ENCODE data around the gene RALA. TPM values are rescaled to one million over a fixed set of nuclear protein-coding genes. Genes with fewer than 3 reads are reported as not detected.
"Not testable (repeated sequence)": the region's sequence is repeated elsewhere in the genome, so short reads cannot be mapped to it uniquely, and the experiment has no call there.

The RALA gene
- total RNA-seq, 1 experiment from 2014 or later, result 19.2 TPM

GRCh38 chr7:39645482-39646407, 22.4 kb downstream of the RALA start:
- no peak for DNase-seq (ENCODE audit: low read depth)

DNA sequence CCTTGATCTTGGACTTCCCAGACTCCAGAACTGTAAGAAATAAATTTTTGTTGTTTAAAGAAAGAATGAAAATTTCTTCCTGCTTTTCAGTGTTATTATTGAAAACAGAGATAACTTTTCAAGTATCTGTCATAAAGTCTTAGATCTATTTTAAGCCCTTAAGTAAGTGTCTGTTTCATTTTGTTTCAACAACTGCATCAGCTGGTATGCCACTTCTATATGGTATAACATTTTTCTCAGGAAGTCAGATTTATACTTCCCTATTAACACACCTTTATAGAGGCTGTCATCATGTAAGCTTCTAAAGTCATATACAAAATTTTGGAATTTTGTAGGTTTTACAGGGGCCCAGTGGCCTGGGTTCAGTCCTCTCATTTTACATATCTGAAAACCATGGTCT, 24.4 kb downstream of the RALA start:
- DNase-seq (ENCODE audit: low read depth), result no peak

DNA sequence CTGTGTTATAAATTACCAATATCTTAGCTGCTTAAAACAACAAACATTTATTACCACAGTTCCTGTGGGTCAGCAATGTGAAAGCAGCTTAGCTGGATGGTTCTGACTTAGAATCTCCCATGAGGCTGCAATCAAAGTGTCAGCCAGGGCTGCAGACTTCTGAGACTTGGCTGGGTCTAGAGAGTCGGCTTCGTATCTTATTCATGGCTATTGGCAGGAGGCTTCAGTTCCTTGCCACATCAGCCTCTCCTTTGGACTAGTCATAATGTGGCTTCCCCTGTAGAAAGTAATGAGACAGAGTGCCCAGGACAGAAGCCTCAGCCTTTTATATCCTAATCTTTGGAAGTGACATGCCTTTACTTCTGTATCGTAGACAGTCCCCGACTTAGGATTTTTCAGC, 27.3 kb downstream of the RALA start:
- peak; percentile 55 for DNase-seq (ENCODE audit: low read depth)

DNA sequence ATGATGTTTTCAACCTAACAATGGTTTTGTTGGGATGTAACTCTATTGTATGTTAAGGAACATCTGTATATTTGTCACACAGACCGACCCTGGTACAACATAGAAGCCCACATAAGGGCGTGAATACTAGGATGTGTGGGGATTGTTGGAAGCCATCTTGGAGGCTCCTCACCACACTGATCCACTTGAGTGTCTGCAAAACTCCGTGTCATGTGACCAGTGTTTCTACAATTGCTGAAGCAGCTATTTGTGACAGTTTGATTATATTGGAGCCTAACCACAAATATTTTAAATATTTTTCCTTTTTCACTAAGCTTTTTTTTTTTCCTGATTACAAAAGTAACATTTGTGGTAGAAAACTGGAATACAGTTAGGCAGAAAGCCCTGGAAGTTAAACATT, 27.9 kb downstream of the RALA start:
- peak; percentile 35 for DNase-seq (ENCODE audit: low read depth)

GRCh38 chr7:39656415-39656814, 33.0 kb downstream of the RALA start:
- DNase-seq (ENCODE audit: low read depth), result no peak

- DNase-seq (ENCODE audit: low read depth), result no peak
These were observed 36.1 kb downstream of the RALA start for GRCh38 chr7:39659356-39660013.

DNA sequence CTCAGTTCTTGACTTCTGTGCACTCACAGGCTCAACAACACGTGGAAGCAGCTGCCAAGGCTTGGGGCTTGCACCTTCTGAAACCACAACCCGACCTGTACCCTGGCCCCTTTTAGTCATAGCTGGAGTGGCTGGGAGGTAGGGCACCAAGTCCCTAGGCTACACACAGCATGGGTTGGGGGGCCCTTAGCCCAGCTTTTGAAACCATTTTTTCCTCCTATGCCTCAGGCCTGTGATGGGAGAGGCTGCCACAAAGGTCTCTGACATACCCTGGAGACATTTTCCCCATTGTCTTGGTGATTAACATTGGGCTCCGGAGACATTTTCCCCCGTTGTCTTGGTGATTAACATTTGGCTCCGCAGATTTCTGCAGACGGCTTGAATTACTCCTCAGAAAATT, 38.6 kb downstream of the RALA start:
- DNase-seq (ENCODE audit: low read depth), result no peak

DNA sequence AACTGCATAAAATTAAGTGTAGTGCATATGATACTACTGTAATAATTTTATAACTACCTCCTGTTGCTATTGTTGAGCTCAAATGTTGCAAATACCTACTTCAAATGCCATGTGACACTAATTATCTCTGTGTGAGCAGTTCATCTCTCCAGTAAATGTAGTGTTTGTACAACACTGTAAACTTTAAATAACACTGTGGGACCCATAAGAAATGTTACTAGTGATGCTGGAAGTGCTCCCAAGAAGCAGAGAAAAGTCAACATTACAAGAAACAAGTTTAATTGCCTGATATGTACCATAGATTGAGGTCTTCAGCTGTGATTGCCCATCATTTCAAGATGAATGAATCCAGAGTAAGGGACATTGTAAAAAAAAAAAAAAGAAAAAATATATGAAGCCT, 39.9 kb downstream of the RALA start:
- DNase-seq (ENCODE audit: low read depth), result no peak

GRCh38 chr7:39664057-39664456, 40.7 kb downstream of the RALA start:
- DNase-seq (ENCODE audit: low read depth), result no peak

GRCh38 chr7:39664585-39664984, 41.2 kb downstream of the RALA start:
- DNase-seq (ENCODE audit: low read depth), result no peak

GRCh38 chr7:39666562-39666961, 43.2 kb downstream of the RALA start:
- no peak for DNase-seq (ENCODE audit: low read depth)

GRCh38 chr7:39667341-39667923, 44.1 kb downstream of the RALA start:
- no peak for DNase-seq (ENCODE audit: low read depth)

DNA sequence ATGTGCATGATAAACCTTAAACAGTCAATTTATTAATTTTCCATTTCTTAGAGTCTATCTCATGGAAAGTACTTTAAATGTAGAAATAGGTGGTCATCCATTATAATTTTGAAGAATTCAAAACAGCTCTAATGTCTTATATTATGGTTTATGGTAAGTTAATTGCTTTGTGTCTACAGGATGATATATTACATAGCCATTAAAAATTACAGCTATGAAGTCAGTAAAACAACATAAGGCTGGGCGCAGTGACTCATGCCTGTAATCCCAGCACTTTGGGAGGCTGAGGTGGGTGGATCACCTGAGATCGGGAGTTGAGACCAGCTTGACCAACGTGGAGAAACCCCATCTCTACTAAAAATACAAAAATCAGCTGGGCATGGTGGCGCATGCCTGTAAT, 44.9 kb downstream of the RALA start:
- not testable (repeated sequence) for DNase-seq (ENCODE audit: low read depth)

DNA sequence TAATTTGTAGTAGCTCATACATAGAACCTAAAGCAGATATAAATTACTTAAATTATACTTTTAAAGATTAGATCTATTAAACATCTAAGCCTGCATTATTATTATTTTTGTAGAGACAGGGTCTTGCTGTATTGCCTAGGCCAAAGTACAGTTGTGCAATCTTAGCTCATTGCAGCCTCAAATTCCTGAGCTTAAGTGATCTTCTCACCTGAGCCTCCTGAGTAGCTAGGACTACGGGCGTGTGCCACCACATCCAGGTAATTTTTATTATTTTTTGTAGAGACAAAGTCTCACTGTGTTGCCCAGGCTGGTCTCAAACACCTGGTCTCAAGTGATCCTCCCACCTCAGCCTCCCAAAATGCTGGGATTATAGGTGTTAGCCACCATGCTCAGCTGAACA, 46.7 kb downstream of the RALA start:
- no peak for DNase-seq (ENCODE audit: low read depth)

DNA sequence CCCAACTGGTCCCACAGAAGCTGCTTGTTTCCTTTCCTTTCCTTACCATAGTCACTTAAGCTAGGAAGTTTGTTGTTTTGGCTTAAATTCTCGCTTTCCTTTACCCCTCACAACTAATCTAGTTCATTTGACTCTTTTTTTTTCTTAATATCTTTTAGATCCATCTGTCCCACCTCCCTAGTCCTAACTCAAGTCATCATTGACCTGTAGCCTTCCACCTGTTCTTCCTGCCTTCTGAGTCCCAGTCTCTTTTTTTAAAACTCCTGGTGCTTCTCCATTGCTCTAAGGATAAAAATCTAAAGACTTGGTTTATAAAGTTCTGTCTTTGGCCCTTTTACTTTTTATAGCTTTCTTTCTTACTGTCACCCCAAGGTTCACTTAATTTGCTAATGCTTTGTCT, 47.6 kb downstream of the RALA start:
- no peak for DNase-seq (ENCODE audit: low read depth)

DNA sequence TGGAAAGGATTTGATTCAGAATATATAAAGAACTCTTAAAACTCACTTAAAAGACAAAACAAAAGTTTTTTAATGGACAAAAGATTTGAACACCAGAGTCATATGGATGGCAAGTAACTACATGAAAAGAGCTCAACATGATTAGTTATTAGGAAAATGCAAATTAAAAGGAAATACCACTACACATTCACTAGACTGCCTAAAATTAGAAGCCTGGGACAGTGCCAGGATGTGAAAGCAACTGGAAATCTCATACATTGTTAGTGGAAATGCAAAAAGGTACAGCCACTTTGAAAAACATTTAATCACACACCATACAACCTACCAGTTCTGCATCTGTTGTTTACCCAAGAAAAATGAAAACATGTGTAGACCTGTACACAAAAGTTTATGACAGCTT, 48.8 kb downstream of the RALA start:
- no peak for DNase-seq (ENCODE audit: low read depth)

DNA sequence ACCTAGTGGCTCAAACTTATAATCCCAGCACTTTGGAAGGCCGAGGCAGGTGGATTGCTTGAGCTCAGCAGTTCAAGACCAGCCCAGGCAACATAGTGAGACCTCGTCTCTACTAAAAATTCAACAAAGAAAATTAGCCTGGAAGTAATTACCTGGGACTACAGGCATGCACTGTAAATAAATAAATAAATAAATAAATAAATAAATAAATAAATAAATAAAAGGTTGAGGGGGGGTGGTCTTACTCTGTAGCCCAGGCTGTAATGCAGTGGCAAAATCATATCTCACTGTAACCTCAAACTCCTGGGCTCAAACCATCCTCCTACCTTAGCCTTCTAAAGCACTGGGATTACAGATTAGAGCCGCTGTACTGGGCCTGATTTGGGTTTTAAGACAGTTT, 50.5 kb downstream of the RALA start:
- no peak for DNase-seq (ENCODE audit: low read depth)

GRCh38 chr7:39674406-39674805, 51.0 kb downstream of the RALA start:
- DNase-seq (ENCODE audit: low read depth), result no peak

- no peak for DNase-seq (ENCODE audit: low read depth)
These were observed 53.0 kb downstream of the RALA start for GRCh38 chr7:39676346-39676745.

GRCh38 chr7:39678930-39679709, 55.7 kb downstream of the RALA start:
- no peak for DNase-seq (ENCODE audit: low read depth)

DNA sequence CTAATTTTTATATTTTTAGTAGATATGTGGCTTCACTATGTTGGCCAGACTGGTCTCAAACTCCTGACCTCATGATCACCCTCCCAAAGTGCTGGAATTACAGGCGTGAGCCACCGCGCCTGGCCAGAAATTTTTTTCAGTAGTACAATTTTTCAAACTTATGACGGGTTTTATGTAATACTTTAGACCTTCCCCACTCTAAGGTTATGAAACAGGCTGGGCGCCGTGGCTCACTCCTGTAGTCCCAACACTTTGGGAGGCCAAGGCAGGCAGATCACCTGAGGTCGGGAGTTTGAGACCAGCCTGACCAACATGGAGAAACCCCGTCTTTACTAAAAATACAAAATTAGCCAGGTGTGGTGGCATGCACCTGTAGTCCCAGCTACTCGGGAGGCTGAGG, 56.5 kb downstream of the RALA start:
- DNase-seq (ENCODE audit: low read depth), result not testable (repeated sequence)

- no peak for DNase-seq (ENCODE audit: low read depth)
These were observed 58.6 kb downstream of the RALA start for GRCh38 chr7:39681887-39682441.

All from RPMI7951 (cell line).